Neural progenitor cell (in vitro differentiated cells): ENCODE results near the gene PPM1L. TPM values are rescaled to one million over a fixed set of nuclear protein-coding genes. Genes with fewer than 3 reads are reported as not detected.

Source experiments
- DNase-seq: peaks from one replicate; pipeline ENCODE4 v3.0.0-alpha.2; 2016; ENCODE audit warnings: low spot score
- H2AFZ ChIP-seq: fragments of 200-600 bp; sonication (generic); replicated peaks from 2 replicates; pipeline ENCODE4 v1.6.1; 2016; ENCODE audit warnings: antibody characterized with exemption
- H3F3A ChIP-seq: fragments of 200-600 bp; sonication (generic); 2 replicates; pipeline ENCODE4 v1.6.1; 2016; ENCODE audit warnings: antibody characterized with exemption, low read depth
- H3K27ac ChIP-seq: fragments of 200-600 bp; sonication (generic); 2 replicates; pipeline ENCODE4 v1.5.1; 2016; ENCODE audit warnings: mild to moderate bottlenecking
- H3K27me3 ChIP-seq: fragments of 200-600 bp; sonication (generic); 2 replicates; pipeline ENCODE4 v1.6.1; 2016; ENCODE audit warnings: mild to moderate bottlenecking, moderate library complexity
- H3K36me3 ChIP-seq: fragments of 200-600 bp; sonication (generic); 2 replicates; pipeline ENCODE4 v1.5.1; 2016
- H3K4me1 ChIP-seq: fragments of 200-600 bp; sonication (generic); 2 replicates; pipeline ENCODE4 v1.6.1; 2016; ENCODE audit warnings: mixed run types
- H3K4me2 ChIP-seq: fragments of 200-600 bp; sonication (generic); 2 replicates; pipeline ENCODE4 v1.6.1; 2016
- H3K4me3 ChIP-seq: fragments of 200-600 bp; sonication (generic); 2 replicates; pipeline ENCODE4 v1.5.1; 2016
- H3K79me2 ChIP-seq: fragments of 200-600 bp; sonication (generic); 2 replicates; pipeline ENCODE4 v1.6.1; 2016; ENCODE audit warnings: low read depth
- H3K9ac ChIP-seq: fragments of 200-600 bp; sonication (generic); 2 replicates; pipeline ENCODE4 v1.6.1; 2016
- H3K9me3 ChIP-seq: fragments of 200-600 bp; sonication (generic); 2 replicates; pipeline ENCODE4 v1.5.1; 2016; ENCODE audit warnings: low read depth
- H4K20me1 ChIP-seq: fragments of 200-600 bp; sonication (generic); 2 replicates; pipeline ENCODE4 v1.6.1; 2016; ENCODE audit warnings: low read depth
- H3K27ac Mint-ChIP-seq: 3 replicates; pipeline ENCODE4 v1.8.0; 2021; ENCODE audit warnings: mixed read lengths
- H3K27me3 Mint-ChIP-seq: 2 replicates; pipeline ENCODE4 v1.8.0; 2022; ENCODE audit warnings: low read depth, mild to moderate bottlenecking, inconsistent platforms, moderate library complexity, mixed read lengths; ENCODE audit not compliant: insufficient read depth
- H3K36me3 Mint-ChIP-seq: 3 replicates; pipeline ENCODE4 v1.8.0; 2021; ENCODE audit warnings: mixed read lengths
- H3K4me1 Mint-ChIP-seq: 3 replicates; pipeline ENCODE4 v1.8.0; 2021; ENCODE audit warnings: mixed read lengths
- H3K4me3 Mint-ChIP-seq: 3 replicates; pipeline ENCODE4 v1.8.0; 2021; ENCODE audit warnings: mild to moderate bottlenecking, moderate library complexity, mixed read lengths
- H3K9me3 Mint-ChIP-seq: 3 replicates; pipeline ENCODE4 v1.8.0; 2020; ENCODE audit warnings: mixed read lengths
- EZH2 ChIP-seq: fragments of 200-600 bp; sonication (generic); IDR thresholded peaks from 2 replicates; pipeline ENCODE4 v1.6.1; 2017; ENCODE audit warnings: antibody characterized with exemption, mild to moderate bottlenecking, moderate library complexity
- EZH2phosphoT487 ChIP-seq: fragments of 200-600 bp; sonication (generic); IDR thresholded peaks from 2 replicates; pipeline ENCODE4 v1.6.1; 2017; ENCODE audit warnings: antibody characterized with exemption
- total RNA-seq: library from RNA; depleted of rRNA; stranded (reverse); fragments of >200 nt; gene quantifications from 2 replicates; pipeline ENCODE4 v1.2.3, GENCODE V29; 2015; ENCODE audit warnings: low replicate concordance
- TF ChIP-seq, protein P1 (sequence below): fragments of 200-600 bp; sonication (generic); IDR thresholded peaks from 2 replicates; pipeline ENCODE4 v1.5.1; 2017; ENCODE audit warnings: antibody characterized with exemption, mild to moderate bottlenecking

PPM1L gene
- total RNA-seq, 1 donor from 2014 or later, result 16.5 TPM

DNA sequence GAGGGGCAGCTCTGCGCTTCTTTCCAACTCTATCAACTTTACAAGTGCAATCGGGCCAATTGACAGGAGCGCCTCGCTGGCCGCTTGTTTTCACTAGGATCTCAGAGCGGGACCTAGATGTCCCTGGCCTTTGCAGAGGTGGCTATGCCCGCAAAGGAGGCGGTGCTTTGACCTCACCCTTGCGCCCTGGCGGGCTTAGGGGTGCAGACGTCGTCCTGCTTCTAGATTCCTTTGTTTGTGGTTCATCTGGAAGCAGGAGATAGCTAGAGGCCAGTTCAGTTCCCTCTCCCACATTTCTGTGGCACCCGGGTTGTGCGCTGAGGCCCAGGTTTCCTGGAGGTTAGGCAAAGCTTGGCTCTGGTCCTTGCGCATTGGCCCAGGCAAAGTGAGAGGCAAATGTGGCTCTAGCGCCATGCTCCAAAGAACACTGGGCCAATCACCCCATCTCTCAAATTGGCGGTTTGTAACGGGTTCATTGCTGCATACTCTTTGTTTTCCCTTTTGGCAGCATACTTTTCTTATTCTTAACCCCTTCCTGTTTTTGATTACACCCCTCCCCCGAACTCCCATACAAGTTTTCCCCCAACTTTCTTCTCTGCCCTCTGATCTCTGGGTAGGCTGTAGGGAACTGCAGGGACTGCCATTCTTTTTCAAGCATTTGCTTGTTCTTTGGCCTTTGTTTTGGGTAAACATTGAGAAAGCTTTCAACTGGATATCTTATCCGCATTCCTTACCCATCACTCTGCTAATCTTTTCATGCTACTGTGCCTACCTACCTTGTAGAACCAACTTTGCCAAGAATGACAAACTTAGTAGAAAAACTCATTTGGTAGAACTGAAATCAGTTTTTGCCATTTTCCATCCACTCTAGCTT, 1.4 kb downstream of the PPM1L start:
- peak overlapping the region; percentile 85 for H2AFZ ChIP-seq
- H3K4me1 Mint-ChIP-seq, result peaks cover 31% of the 10 kb centered on the region
- H3K4me3 ChIP-seq, result peak overlapping the region; percentile 98
- peak overlapping the region; percentile 93 for H3K4me2 ChIP-seq
- TF ChIP-seq EZH2phosphoT487 (no peak), EZH2 (no peak)
- TF ChIP-seq, protein P1, sequence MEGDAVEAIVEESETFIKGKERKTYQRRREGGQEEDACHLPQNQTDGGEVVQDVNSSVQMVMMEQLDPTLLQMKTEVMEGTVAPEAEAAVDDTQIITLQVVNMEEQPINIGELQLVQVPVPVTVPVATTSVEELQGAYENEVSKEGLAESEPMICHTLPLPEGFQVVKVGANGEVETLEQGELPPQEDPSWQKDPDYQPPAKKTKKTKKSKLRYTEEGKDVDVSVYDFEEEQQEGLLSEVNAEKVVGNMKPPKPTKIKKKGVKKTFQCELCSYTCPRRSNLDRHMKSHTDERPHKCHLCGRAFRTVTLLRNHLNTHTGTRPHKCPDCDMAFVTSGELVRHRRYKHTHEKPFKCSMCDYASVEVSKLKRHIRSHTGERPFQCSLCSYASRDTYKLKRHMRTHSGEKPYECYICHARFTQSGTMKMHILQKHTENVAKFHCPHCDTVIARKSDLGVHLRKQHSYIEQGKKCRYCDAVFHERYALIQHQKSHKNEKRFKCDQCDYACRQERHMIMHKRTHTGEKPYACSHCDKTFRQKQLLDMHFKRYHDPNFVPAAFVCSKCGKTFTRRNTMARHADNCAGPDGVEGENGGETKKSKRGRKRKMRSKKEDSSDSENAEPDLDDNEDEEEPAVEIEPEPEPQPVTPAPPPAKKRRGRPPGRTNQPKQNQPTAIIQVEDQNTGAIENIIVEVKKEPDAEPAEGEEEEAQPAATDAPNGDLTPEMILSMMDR, result no peak
- no peak overlapping the region for H3K27ac Mint-ChIP-seq
- peaks cover 23% of the 10 kb centered on the region for H4K20me1 ChIP-seq
- no peaks in the 10 kb centered on the region for H3K9me3 ChIP-seq
- no peak overlapping the region for H3K27ac ChIP-seq
- peak overlapping the region; percentile 94 for H3K4me3 Mint-ChIP-seq
- peaks cover 29% of the 10 kb centered on the region for H3K27me3 ChIP-seq
- peaks cover 9% of the 10 kb centered on the region for H3K36me3 Mint-ChIP-seq
- peaks cover 62% of the 10 kb centered on the region for H3K79me2 ChIP-seq
- H3K4me1 ChIP-seq, result peaks cover 20% of the 10 kb centered on the region
- H3K9ac ChIP-seq, result peak overlapping the region; percentile 7
- H3F3A ChIP-seq, result peaks cover 33% of the 10 kb centered on the region
- peaks cover 17% of the 10 kb centered on the region for H3K27me3 Mint-ChIP-seq
- DNase-seq, result peak; percentile 53
- H3K9me3 Mint-ChIP-seq, result peaks cover 2% of the 10 kb centered on the region
- no peaks in the 10 kb centered on the region for H3K36me3 ChIP-seq

- Histone ChIP-seq H4K20me1 (peaks cover 23% of the 10 kb centered on the region), H3F3A (peaks cover 33% of the 10 kb centered on the region), H3K79me2 (peaks cover 67% of the 10 kb centered on the region), H3K4me1 (peaks cover 20% of the 10 kb centered on the region), H3K27ac (no peak overlapping the region), H3K4me3 (peak overlapping the region; percentile 98), H3K27me3 (peaks cover 15% of the 10 kb centered on the region), H3K9ac (no peak overlapping the region), H3K4me2 (peak overlapping the region; percentile 93), H3K36me3 (no peaks in the 10 kb centered on the region), H3K9me3 (no peaks in the 10 kb centered on the region), H2AFZ (no peak overlapping the region)
- Mint-ChIP-seq H3K36me3 (peaks cover 9% of the 10 kb centered on the region), H3K27me3 (peaks cover 15% of the 10 kb centered on the region), H3K9me3 (peaks cover 2% of the 10 kb centered on the region), H3K27ac (no peak overlapping the region), H3K4me1 (peaks cover 30% of the 10 kb centered on the region), H3K4me3 (no peak overlapping the region)
- TF ChIP-seq EZH2phosphoT487 (no peak), EZH2 (no peak)
- TF ChIP-seq, protein P1, result no peak
- DNase-seq, result no peak
Measured at GRCh38 chr3:160758929-160759577, 3.0 kb downstream of the PPM1L start.

- Histone ChIP-seq H4K20me1 (peaks cover 10% of the 10 kb centered on the region), H3K9me3 (no peaks in the 10 kb centered on the region), H3F3A (peaks cover under 1% of the 10 kb centered on the region), H3K79me2 (peaks cover 59% of the 10 kb centered on the region), H3K27me3 (no peaks in the 10 kb centered on the region), H3K36me3 (no peaks in the 10 kb centered on the region), H3K4me3 (no peak overlapping the region), H3K9ac (no peak overlapping the region), H2AFZ (no peak overlapping the region), H3K4me1 (peaks cover 10% of the 10 kb centered on the region), H3K4me2 (no peak overlapping the region), H3K27ac (no peak overlapping the region)
- no peak for DNase-seq
- Mint-ChIP-seq H3K9me3 (no peaks in the 10 kb centered on the region), H3K4me3 (no peak overlapping the region), H3K4me1 (peaks cover 8% of the 10 kb centered on the region), H3K27me3 (no peaks in the 10 kb centered on the region), H3K36me3 (peaks cover 9% of the 10 kb centered on the region), H3K27ac (no peak overlapping the region)
- TF ChIP-seq EZH2phosphoT487, result no peak
- TF ChIP-seq, protein P1, result no peak
- TF ChIP-seq EZH2, result no peak
Measured at GRCh38 chr3:160763073-160763472, 7.0 kb downstream of the PPM1L start.
